H1 (cell line): ENCODE data around the gene NMU. TPM values are rescaled to one million over a fixed set of nuclear protein-coding genes. Genes with fewer than 3 reads are reported as not detected.

ENCODE experiments used
- CTCF ChIA-PET: fragments of 300-600 bp; sonication (Branson Sonifier 250); formaldehyde crosslinking; loops from one replicate; lab custom pipeline; 2021; ENCODE audit not compliant: partially characterized antibody; lab: Charles Lee
- POLR2A ChIA-PET: fragments of 300-600 bp; sonication (Branson Sonifier 250); formaldehyde crosslinking; loops from one replicate; lab custom pipeline; 2021; ENCODE audit warnings: inconsistent platforms; ENCODE audit not compliant: partially characterized antibody; lab: Charles Lee
- DNase-seq, 2 experiments: peaks; one replicate each; pipeline versions ENCODE4 v3.0.0 to v3.0.0-alpha.2; 2010 to 2022; ENCODE audit warnings: low spot score in 2 of 2, low read depth in 1 of 2, mixed read lengths in 1 of 2
- FAIRE-seq: peaks from 2 replicates; lab custom pipeline; 2011; peaks lifted over from hg19 to GRCh38; lab: Jason Lieb, UNC
- H2AFZ ChIP-seq: 2 replicates; pipeline ENCODE4 v1.8.1; 2012; ENCODE audit warnings: low read length, inconsistent platforms
- H2AK5ac ChIP-seq: 2 replicates; pipeline ENCODE4 v1.6.1; 2013; ENCODE audit warnings: low read depth, low read length
- H2BK120ac ChIP-seq: replicated peaks from 2 replicates; pipeline ENCODE3; 2013; ENCODE audit warnings: low read depth, low read length, inconsistent platforms
- H2BK12ac ChIP-seq: 2 replicates; pipeline ENCODE4 v1.6.1; 2013; ENCODE audit warnings: low read depth, low read length
- H2BK15ac ChIP-seq: 2 replicates; pipeline ENCODE4 v1.6.1; 2013; ENCODE audit warnings: low read length
- H2BK20ac ChIP-seq: 2 replicates; pipeline ENCODE4 v1.6.1; 2013; ENCODE audit warnings: low read length
- H2BK5ac ChIP-seq: 2 replicates; pipeline ENCODE4 v1.6.1; 2013; ENCODE audit warnings: low read depth, low read length
- H3K14ac ChIP-seq: 2 replicates; pipeline ENCODE4 v1.6.1; 2013; ENCODE audit warnings: inconsistent platforms; ENCODE audit not compliant: insufficient read length
- H3K18ac ChIP-seq: 2 replicates; pipeline ENCODE4 v1.6.1; 2013; ENCODE audit warnings: low read length; ENCODE audit errors: extremely low read depth
- H3K23ac ChIP-seq: 2 replicates; pipeline ENCODE4 v1.6.1; 2013; ENCODE audit warnings: inconsistent platforms; ENCODE audit not compliant: insufficient read length
- H3K23me2 ChIP-seq: 2 replicates; pipeline ENCODE4 v1.6.1; 2013; ENCODE audit warnings: low read depth, low read length
- H3K27ac ChIP-seq: 2 replicates; pipeline ENCODE4 v1.6.1; 2011; ENCODE audit warnings: low read depth, low read length, inconsistent platforms
- H3K27me3 ChIP-seq, 4 experiments: replicated peaks in 1 of 4; 1 replicate in 1 of 4; 2 replicates in 3 of 4; pipeline versions ENCODE4 v1.6.1 to v1.8.1; 2011 to 2013; ENCODE audit warnings: low read length in 3 of 4, mild to moderate bottlenecking in 3 of 4, inconsistent platforms in 2 of 4, mixed read lengths in 2 of 4, moderate library complexity in 1 of 4; ENCODE audit not compliant: control insufficient read depth in 3 of 4, insufficient read depth in 3 of 4; ENCODE audit errors: extremely low read depth in 1 of 4
- H3K36me3 ChIP-seq, 4 experiments: 2 replicates each; pipeline versions ENCODE4 v1.6.1 to v1.8.1; 2011 to 2013; ENCODE audit warnings: mild to moderate bottlenecking in 4 of 4, low read length in 3 of 4, moderate library complexity in 2 of 4, control low read depth in 1 of 4, inconsistent platforms in 1 of 4; ENCODE audit not compliant: insufficient read depth in 4 of 4, control insufficient read depth in 2 of 4
- H3K4ac ChIP-seq: replicated peaks from 2 replicates; pipeline ENCODE3; 2013; ENCODE audit warnings: low read length, low read depth, mixed read lengths, inconsistent platforms; ENCODE audit not compliant: insufficient read length
- H3K4me1 ChIP-seq, 4 experiments: replicated peaks in 1 of 4; 1 replicate in 1 of 4; 2 replicates in 3 of 4; pipeline versions ENCODE4 v1.6.1 to v1.8.1; 2011 to 2013; ENCODE audit warnings: low read length in 3 of 4, inconsistent platforms in 2 of 4, mixed read lengths in 1 of 4; ENCODE audit not compliant: insufficient read depth in 4 of 4, control insufficient read depth in 3 of 4
- H3K4me2 ChIP-seq, 2 experiments: 2 replicates each; pipeline versions ENCODE4 v1.6.1 to v1.8.1; 2011 to 2013; ENCODE audit warnings: low read depth in 2 of 2, low read length in 2 of 2, control low read depth in 1 of 2, inconsistent platforms in 1 of 2, mild to moderate bottlenecking in 1 of 2; ENCODE audit not compliant: insufficient read depth in 1 of 2
- H3K4me3 ChIP-seq, 4 experiments: fragments of 200-600, 300-600 bp in 1 of 4; sonication (generic), shearing (Covaris generic), sonication (Bioruptor Twin) in 1 of 4; 2 replicates each; pipeline versions ENCODE4 v1.5.1 to v1.8.1; 2011 to 2016; ENCODE audit warnings: low read length in 4 of 4, low read depth in 3 of 4, control low read depth in 2 of 4, inconsistent platforms in 2 of 4, mild to moderate bottlenecking in 2 of 4, mixed read lengths in 1 of 4, moderate library complexity in 1 of 4; ENCODE audit not compliant: insufficient read depth in 2 of 4; ENCODE audit errors: extremely low read depth in 1 of 4
- H3K56ac ChIP-seq: replicated peaks from 2 replicates; pipeline ENCODE3; 2013; ENCODE audit warnings: low read depth, mild to moderate bottlenecking, mixed read lengths, low read length, inconsistent platforms; ENCODE audit not compliant: insufficient read length
- H3K79me1 ChIP-seq: 2 replicates; pipeline ENCODE4 v1.6.1; 2013; ENCODE audit warnings: low read depth, low read length, control low read depth
- H3K79me2 ChIP-seq, 2 experiments: 2 replicates each; pipeline versions ENCODE4 v1.6.1 to v1.8.1; 2012 to 2013; ENCODE audit warnings: low read length in 2 of 2, mild to moderate bottlenecking in 2 of 2, inconsistent platforms in 1 of 2; ENCODE audit not compliant: insufficient read depth in 2 of 2, control insufficient read depth in 1 of 2
- H3K9ac ChIP-seq, 4 experiments: replicated peaks in 1 of 4; 1 replicate in 1 of 4; 2 replicates in 3 of 4; pipeline versions ENCODE4 v1.6.1 to v1.8.1; 2011 to 2013; ENCODE audit warnings: low read depth in 3 of 4, low read length in 3 of 4, control low read depth in 2 of 4, mild to moderate bottlenecking in 2 of 4, moderate library complexity in 2 of 4, inconsistent platforms in 1 of 4; ENCODE audit errors: extremely low read depth in 1 of 4
- H3K9me3 ChIP-seq, 2 experiments: 2 replicates each; pipeline versions ENCODE4 v1.6.1 to v1.8.1; 2012 to 2013; ENCODE audit warnings: mild to moderate bottlenecking in 2 of 2, moderate library complexity in 2 of 2, control low read depth in 1 of 2, inconsistent platforms in 1 of 2, low read depth in 1 of 2, low read length in 1 of 2, mixed read lengths in 1 of 2; ENCODE audit not compliant: insufficient read depth in 2 of 2
- H4K20me1 ChIP-seq, 2 experiments: replicated peaks in 1 of 2; 2 replicates each; pipeline versions ENCODE3 to v1.8.1; 2011 to 2013; ENCODE audit warnings: inconsistent platforms in 2 of 2, low read length in 2 of 2, mild to moderate bottlenecking in 1 of 2; ENCODE audit not compliant: insufficient read depth in 2 of 2, control insufficient read depth in 1 of 2
- H4K5ac ChIP-seq: 2 replicates; pipeline ENCODE4 v1.6.1; 2013; ENCODE audit warnings: low read length, low read depth, mixed read lengths, inconsistent platforms; ENCODE audit not compliant: insufficient read length
- H4K8ac ChIP-seq: 2 replicates; pipeline ENCODE4 v1.8.0; 2013; ENCODE audit warnings: mild to moderate bottlenecking, moderate library complexity, low read length, inconsistent platforms; ENCODE audit not compliant: insufficient read depth; ENCODE audit errors: extremely low read depth
- H4K91ac ChIP-seq: replicated peaks from 2 replicates; pipeline ENCODE3; 2013; ENCODE audit warnings: low read length, mixed read lengths, inconsistent platforms; ENCODE audit not compliant: insufficient read length
- KDM1A ChIP-seq: fragments of 200-600, 300-600 bp; sonication (generic); IDR thresholded peaks from 2 replicates; pipeline ENCODE4 v1.7.1; 2016; ENCODE audit warnings: mild to moderate bottlenecking, low read length, borderline replicate concordance
- NANOG ChIP-seq: IDR thresholded peaks from 2 replicates; pipeline ENCODE4 v1.6.1; 2011; ENCODE audit warnings: low read length, low read depth, mild to moderate bottlenecking, inconsistent platforms; ENCODE audit not compliant: insufficient read depth, poor library complexity, severe bottlenecking
- RBBP5 ChIP-seq: IDR thresholded peaks from 2 replicates; pipeline ENCODE4 v1.7.1; 2012; ENCODE audit warnings: low read depth, mild to moderate bottlenecking, inconsistent platforms, low read length, moderate library complexity, borderline replicate concordance
- WGBS, 2 experiments: shearing (Covaris generic) in 1 of 2; methylation state at CpG; one replicate each; pipeline versions ENCODE4 v1.1.6 to v1.1.7; 2013 to 2015; ENCODE audit warnings: low lambda C conversion rate in 2 of 2, mixed read lengths in 2 of 2, inconsistent platforms in 1 of 2, low coverage in 1 of 2, missing lambda C conversion rate in 1 of 2; ENCODE audit not compliant: insufficient replicate concordance in 2 of 2, insufficient coverage in 1 of 2, insufficient read length in 1 of 2; ENCODE audit errors: extremely low coverage in 1 of 2, missing lambda C conversion rate in 1 of 2; 5-methylcytosine and 5-hydroxymethylcytosine counted together
- polyA plus RNA-seq, 7 experiments: library from polyadenylated mRNA; depleted of rRNA in 3 of 7; stranded (reverse) in 5 of 7; unstranded in 2 of 7; fragments of >200 nt in 5 of 7; fragments of 200-250 nt in 2 of 7; gene quantifications; 1 replicate in 5 of 7; 2 replicates in 1 of 7; 4 replicates in 1 of 7; pipeline versions ENCODE4 v1.2.1 to v1.2.3, GENCODE V29; 2011 to 2013; ENCODE audit warnings: missing spikeins in 2 of 7, mixed read lengths in 2 of 7
- total RNA-seq: library from RNA; stranded (reverse); fragmentation: NEBNext Ultra II Directional; extraction: Animal tissue kit (Norgen Biotek cat#: 25700); gene quantifications from 2 replicates; pipeline ENCODE4 v1.2.1, GENCODE V29; 2021

Gene NMU
- total and polyA plus RNA-seq, 2 of the 8 experiments (the other 6 are each of a cell fraction or from before 2014, with no cell fraction given): 30.5 to 50.4 TPM

DNA sequence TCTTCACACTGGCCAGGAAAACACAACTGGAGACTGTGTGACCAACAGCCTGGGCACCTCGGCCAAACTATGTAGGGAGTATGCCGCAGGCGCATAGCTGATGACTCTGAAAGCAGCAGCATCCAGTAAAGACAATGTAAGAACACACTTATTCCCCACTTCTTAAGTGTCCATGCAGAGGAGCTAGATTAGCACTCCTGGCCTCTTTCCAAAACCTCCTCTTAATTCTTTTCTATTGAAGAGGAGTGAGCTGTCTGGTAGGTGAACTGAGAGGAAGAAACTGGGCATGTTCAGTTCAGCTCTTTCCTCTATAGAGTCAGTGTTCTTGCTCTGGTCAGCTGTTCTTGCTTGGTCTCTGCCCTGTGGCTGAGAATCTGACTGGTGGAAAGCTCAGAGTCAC is 21.1 kb downstream of the NMU start:
- H2BK20ac ChIP-seq: no peak overlapping the region
- no peak for TF ChIP-seq NANOG
- TF ChIP-seq KDM1A: no peak
- no peak for TF ChIP-seq RBBP5
- H3K23ac ChIP-seq: no peak overlapping the region
- H3K27me3 ChIP-seq: peaks cover 0 to 1% (median 0%) of the 10 kb centered on the region in 4 experiments; a peak in 1 of 7 replicates
- H4K5ac ChIP-seq: no peak overlapping the region
- H2BK12ac ChIP-seq: no peak overlapping the region; the same call in 1 of the 2 replicates
- no peak overlapping the region for H3K9ac ChIP-seq
- no peak overlapping the region for H3K4me3 ChIP-seq
- H3K36me3 ChIP-seq: no peaks in the 10 kb centered on the region
- H3K79me1 ChIP-seq: no peaks in the 10 kb centered on the region
- H3K27ac ChIP-seq: no peak overlapping the region
- no peak for DNase-seq
- no peak overlapping the region for H3K4ac ChIP-seq
- no peak overlapping the region for H2BK120ac ChIP-seq
- no peak overlapping the region for H2AK5ac ChIP-seq
- no peak overlapping the region for H2AFZ ChIP-seq
- H3K56ac ChIP-seq: no peak overlapping the region
- H3K79me2 ChIP-seq: no peaks in the 10 kb centered on the region
- FAIRE-seq: no peak
- no peak overlapping the region for H2BK5ac ChIP-seq
- H4K8ac ChIP-seq: no peak overlapping the region
- 94% methylated on average over 3 of the region's 3 CpGs; no CpG with 5 or more reads in 1 of the 2 experiments for whole genome bisulfite sequencing, 2 experiments
- CTCF ChIA-PET: no interaction called here
- H3K4me1 ChIP-seq: no peaks in the 10 kb centered on the region
- no peak overlapping the region for H3K14ac ChIP-seq
- H3K18ac ChIP-seq: no peak overlapping the region
- H2BK15ac ChIP-seq: no peak overlapping the region
- H3K23me2 ChIP-seq: no peaks in the 10 kb centered on the region
- H3K9me3 ChIP-seq: no peaks in the 10 kb centered on the region
- POLR2A ChIA-PET: interaction anchor here (0.6 kb wide), 1 partner anchor 88 kb away, joined by 3 read pairs; no protein-coding TSS in a partner anchor
- H4K20me1 ChIP-seq: no peaks in the 10 kb centered on the region
- no peak overlapping the region for H4K91ac ChIP-seq
- no peak overlapping the region for H3K4me2 ChIP-seq
